Non-pigmented ciliary epithelial cell (primary cell): ENCODE measurements around the gene AGAP9.
"Not testable (repeated sequence)": the region's sequence is repeated elsewhere in the genome, so short reads cannot be mapped to it uniquely, and the experiment has no call there.

ENCODE experiments used
- DNase-seq: peaks from one replicate; pipeline ENCODE4 v3.0.0-alpha.2; 2010; ENCODE audit warnings: low read depth

Gene AGAP9

GRCh38 chr10:47485943-47486342 is 37.5 kb downstream of the AGAP9 start:
- peak; percentile 38 for DNase-seq

- not testable (repeated sequence) for DNase-seq
Observed at GRCh38 chr10:47484786-47485185, 38.7 kb downstream of the AGAP9 start.

GRCh38 chr10:47483923-47484322 is 39.5 kb downstream of the AGAP9 start, which contains the start of gene ANXA8:
Gene ANXA8 (minus strand): TSS chr10:47484115. CDS start chr10:47483933, 182 bp downstream.
- DNase-seq, result not testable (repeated sequence)

- DNase-seq, result not testable (repeated sequence)
Observed at GRCh38 chr10:47482367-47482766, 41.1 kb downstream of the AGAP9 start.

GRCh38 chr10:47481768-47482181 is 41.7 kb downstream of the AGAP9 start:
- DNase-seq, result not testable (repeated sequence)

- DNase-seq, result peak; percentile 37
Observed at GRCh38 chr10:47481182-47481766, 42.2 kb downstream of the AGAP9 start.

- not testable (repeated sequence) for DNase-seq
Observed at GRCh38 chr10:47480133-47480532, 43.3 kb downstream of the AGAP9 start.

GRCh38 chr10:47478114-47478513 is 45.3 kb downstream of the AGAP9 start:
- DNase-seq, result not testable (repeated sequence)

- DNase-seq, result not testable (repeated sequence)
Observed at GRCh38 chr10:47477078-47477477, 46.4 kb downstream of the AGAP9 start.

GRCh38 chr10:47475101-47475500 is 48.3 kb downstream of the AGAP9 start:
- not testable (repeated sequence) for DNase-seq

GRCh38 chr10:47473516-47473915 is 49.9 kb downstream of the AGAP9 start:
- not testable (repeated sequence) for DNase-seq

- DNase-seq, result not testable (repeated sequence)
Observed at GRCh38 chr10:47472647-47473046, 50.8 kb downstream of the AGAP9 start.

GRCh38 chr10:47472072-47472471 is 51.4 kb downstream of the AGAP9 start:
- DNase-seq, result not testable (repeated sequence)

GRCh38 chr10:47468731-47469528 is 54.5 kb downstream of the AGAP9 start:
- not testable (repeated sequence) for DNase-seq

GRCh38 chr10:47467957-47468356 is 55.5 kb downstream of the AGAP9 start:
- DNase-seq, result not testable (repeated sequence)

- not testable (repeated sequence) for DNase-seq
Observed at GRCh38 chr10:47467458-47467857, 56.0 kb downstream of the AGAP9 start.

GRCh38 chr10:47465216-47465917 is 58.1 kb downstream of the AGAP9 start:
- not testable (repeated sequence) for DNase-seq

GRCh38 chr10:47462577-47463358 is 60.7 kb downstream of the AGAP9 start:
- DNase-seq, result not testable (repeated sequence)

- DNase-seq, result peak; percentile 55
Observed at GRCh38 chr10:47461261-47461687, 62.2 kb downstream of the AGAP9 start.

GRCh38 chr10:47458466-47459154 is 64.8 kb downstream of the AGAP9 start:
- peak; percentile 75 for DNase-seq

- no peak for DNase-seq
Observed at GRCh38 chr10:47457826-47458225, 65.6 kb downstream of the AGAP9 start.
